CD8-positive, alpha-beta memory T cell (primary cell): ENCODE results near the gene SOWAHA. TPM values are rescaled to one million over a fixed set of nuclear protein-coding genes. Genes with fewer than 3 reads are reported as not detected.

Experiments used
- CTCF ChIA-PET: fragments of 350-600 bp; sonication (Branson Sonifier 250); formaldehyde crosslinking; loops from one replicate; lab custom pipeline; 2021; ENCODE audit warnings: antibody characterized with exemption; lab: Charles Lee
- POLR2A ChIA-PET: fragments of 350-600 bp; sonication (Branson Sonifier 250); formaldehyde crosslinking; loops from one replicate; lab custom pipeline; 2021; ENCODE audit warnings: antibody characterized with exemption; lab: Charles Lee
- DNase-seq, 5 donors: peaks; one replicate each; pipeline versions ENCODE4 v3.0.0 to v3.0.0-alpha.2; 2020 to 2022; ENCODE audit warnings: mixed read lengths in 1 of 5
- H3K27ac ChIP-seq: one replicate; pipeline ENCODE4 v1.7.0; 2013; ENCODE audit warnings: low read depth, mild to moderate bottlenecking, low read length, moderate library complexity
- H3K27me3 ChIP-seq: 2 replicates; pipeline ENCODE4 v1.7.0; 2013; ENCODE audit warnings: low read length, mild to moderate bottlenecking; ENCODE audit not compliant: insufficient read depth, poor library complexity, severe bottlenecking
- H3K36me3 ChIP-seq: 2 replicates; pipeline ENCODE4 v1.7.0; 2013; ENCODE audit warnings: mild to moderate bottlenecking, low read length, moderate library complexity; ENCODE audit not compliant: insufficient read depth
- H3K4me1 ChIP-seq: 2 replicates; pipeline ENCODE4 v1.7.0; 2013; ENCODE audit warnings: mild to moderate bottlenecking, low read length, moderate library complexity; ENCODE audit not compliant: insufficient read depth
- H3K4me3 ChIP-seq: 2 replicates; pipeline ENCODE4 v1.7.0; 2013; ENCODE audit warnings: mild to moderate bottlenecking, low read length
- H3K9me3 ChIP-seq: 2 replicates; pipeline ENCODE4 v1.7.0; 2013; ENCODE audit warnings: mild to moderate bottlenecking, low read length
- H3K27ac Mint-ChIP-seq, 8 donors: one replicate each; pipeline ENCODE4 v1.8.0; 2020 to 2021; ENCODE audit warnings: mixed read lengths in 8 of 8, mild to moderate bottlenecking in 6 of 8, inconsistent platforms in 3 of 8, moderate library complexity in 3 of 8
- H3K27me3 Mint-ChIP-seq, 2 donors: one replicate each; pipeline ENCODE4 v1.8.0; 2020 to 2021; ENCODE audit warnings: mixed read lengths in 2 of 2, mild to moderate bottlenecking in 1 of 2, moderate library complexity in 1 of 2
- H3K36me3 Mint-ChIP-seq, 3 donors: one replicate each; pipeline ENCODE4 v1.8.0; 2020 to 2021; ENCODE audit warnings: mixed read lengths in 3 of 3, inconsistent platforms in 1 of 3, mild to moderate bottlenecking in 1 of 3
- H3K4me1 Mint-ChIP-seq, 3 donors: one replicate each; pipeline ENCODE4 v1.8.0; 2020 to 2021; ENCODE audit warnings: mixed read lengths in 3 of 3, inconsistent platforms in 1 of 3, mild to moderate bottlenecking in 1 of 3
- H3K4me3 Mint-ChIP-seq, 7 donors: one replicate each; pipeline ENCODE4 v1.8.0; 2020 to 2021; ENCODE audit warnings: mixed read lengths in 7 of 7, mild to moderate bottlenecking in 6 of 7, moderate library complexity in 4 of 7, inconsistent platforms in 2 of 7
- H3K9me3 Mint-ChIP-seq, 5 donors: one replicate each; pipeline ENCODE4 v1.8.0; 2020 to 2022; ENCODE audit warnings: mixed read lengths in 5 of 5, mild to moderate bottlenecking in 3 of 5, moderate library complexity in 2 of 5, inconsistent platforms in 1 of 5
- polyA plus RNA-seq: library from polyadenylated mRNA; unstranded; fragments of 300-500 nt; fragmentation: Illumina TruSeq; gene quantifications from one replicate; pipeline ENCODE4 v1.2.3, GENCODE V29; 2021
- total RNA-seq, 2 experiments: library from RNA; stranded (reverse); gene quantifications; one replicate each; pipeline ENCODE4 v1.2.3, GENCODE V29; 2021

Gene SOWAHA
- total and polyA plus RNA-seq, 3 experiments from 2014 or later: 0.07 TPM; not detected in 2

- Histone ChIP-seq H3K36me3 (no peaks in the 10 kb centered on the region), H3K4me3 (no peak overlapping the region), H3K9me3 (no peaks in the 10 kb centered on the region), H3K4me1 (no peaks in the 10 kb centered on the region), H3K27me3 (no peaks in the 10 kb centered on the region), H3K27ac (no peak overlapping the region)
- peaks cover 0 to 10% (median 0%) of the 10 kb centered on the region in 3 donors for H3K36me3 Mint-ChIP-seq
- peak overlapping the region in 1 of 7 donors; percentile 38 for H3K4me3 Mint-ChIP-seq
- no peaks in the 10 kb centered on the region for H3K27me3 Mint-ChIP-seq
- H3K9me3 Mint-ChIP-seq: no peaks in the 10 kb centered on the region
- peak in 1 of 5 donors; percentile 17 for DNase-seq
- CTCF ChIA-PET: no interaction called here
- POLR2A ChIA-PET: no interaction called here
- peaks cover 0 to 2% (median 2%) of the 10 kb centered on the region in 3 donors for H3K4me1 Mint-ChIP-seq
- no peak overlapping the region for H3K27ac Mint-ChIP-seq
Measured at GRCh38 chr5:132768485-132768868, 44.6 kb upstream of the SOWAHA start.

- Mint-ChIP-seq H3K27ac (no peak overlapping the region), H3K4me3 (peak overlapping the region in 1 of 7 donors; percentile 49), H3K9me3 (no peaks in the 10 kb centered on the region), H3K36me3 (no peaks in the 10 kb centered on the region), H3K4me1 (peaks cover 5 to 16% (median 5%) of the 10 kb centered on the region in 3 donors), H3K27me3 (no peaks in the 10 kb centered on the region)
- CTCF ChIA-PET: interaction anchor here (0.7 kb wide), 1 partner anchor 50 kb away, joined by 3 read pairs; no protein-coding TSS in a partner anchor
- no peaks in the 10 kb centered on the region for H3K9me3 ChIP-seq
- peak in 1 of 5 donors; percentile 21 for DNase-seq
- no peaks in the 10 kb centered on the region for H3K4me1 ChIP-seq
- POLR2A ChIA-PET: no interaction called here
- H3K36me3 ChIP-seq: no peaks in the 10 kb centered on the region
- no peaks in the 10 kb centered on the region for H3K27me3 ChIP-seq
- H3K4me3 ChIP-seq: no peak overlapping the region
- H3K27ac ChIP-seq: no peak overlapping the region
Measured at GRCh38 chr5:132770476-132771159, 42.5 kb upstream of the SOWAHA start.

- Histone ChIP-seq H3K27me3 (no peaks in the 10 kb centered on the region), H3K27ac (no peak overlapping the region), H3K4me3 (no peak overlapping the region), H3K36me3 (no peaks in the 10 kb centered on the region), H3K9me3 (no peaks in the 10 kb centered on the region), H3K4me1 (peaks cover 5% of the 10 kb centered on the region)
- Mint-ChIP-seq H3K4me1 (peaks cover 9 to 23% (median 11%) of the 10 kb centered on the region in 3 donors), H3K27me3 (no peaks in the 10 kb centered on the region), H3K4me3 (peak overlapping the region in 1 of 7 donors; percentile 49), H3K9me3 (no peaks in the 10 kb centered on the region), H3K36me3 (no peaks in the 10 kb centered on the region), H3K27ac (peak overlapping the region in 2 of 8 donors; percentile 17 to 78)
- DNase-seq: peak in 1 of 5 donors; percentile 39
- ChIA-PET CTCF (interaction anchor here (0.7 kb wide), 1 partner anchor 49 kb away, joined by 3 read pairs; no protein-coding TSS in a partner anchor), POLR2A (no interaction called here)
Measured at GRCh38 chr5:132771503-132771998, 41.6 kb upstream of the SOWAHA start.

- Histone ChIP-seq H3K4me3 (no peak overlapping the region), H3K9me3 (no peaks in the 10 kb centered on the region), H3K27ac (no peak overlapping the region), H3K36me3 (no peaks in the 10 kb centered on the region), H3K4me1 (peaks cover 7% of the 10 kb centered on the region), H3K27me3 (no peaks in the 10 kb centered on the region)
- peaks cover 7 to 23% (median 11%) of the 10 kb centered on the region in 3 donors for H3K4me1 Mint-ChIP-seq
- H3K4me3 Mint-ChIP-seq: peak overlapping the region in 1 of 7 donors; percentile 13
- H3K36me3 Mint-ChIP-seq: no peaks in the 10 kb centered on the region
- ChIA-PET POLR2A (no interaction called here), CTCF (no interaction called here)
- H3K27ac Mint-ChIP-seq: peak overlapping the region in 2 of 8 donors; percentile 14 to 22
- peak in 1 of 5 donors; percentile 33 for DNase-seq
- no peaks in the 10 kb centered on the region for H3K27me3 Mint-ChIP-seq
- no peaks in the 10 kb centered on the region for H3K9me3 Mint-ChIP-seq
Measured at GRCh38 chr5:132772291-132773070, 40.6 kb upstream of the SOWAHA start.

GRCh38 chr5:132773114-132773513, 40.0 kb upstream of the SOWAHA start:
- Histone ChIP-seq H3K27me3 (no peaks in the 10 kb centered on the region), H3K9me3 (no peaks in the 10 kb centered on the region), H3K4me1 (peaks cover 13% of the 10 kb centered on the region), H3K36me3 (no peaks in the 10 kb centered on the region), H3K4me3 (no peak overlapping the region), H3K27ac (no peak overlapping the region)
- Mint-ChIP-seq H3K9me3 (no peaks in the 10 kb centered on the region), H3K36me3 (no peaks in the 10 kb centered on the region), H3K4me3 (no peak overlapping the region), H3K27me3 (no peaks in the 10 kb centered on the region), H3K4me1 (peaks cover 11 to 28% (median 16%) of the 10 kb centered on the region in 3 donors), H3K27ac (peak overlapping the region in 1 of 8 donors; percentile 43)
- CTCF ChIA-PET: interaction anchor here (1.0 kb wide), 1 partner anchor 26 kb away, joined by 3 read pairs; the partner anchor contains the start of gene CCNI2
- DNase-seq: peak in 1 of 5 donors; percentile 38
- POLR2A ChIA-PET: no interaction called here

- Mint-ChIP-seq H3K27ac (peak overlapping the region in 2 of 8 donors; percentile 43 to 75), H3K9me3 (no peaks in the 10 kb centered on the region), H3K4me3 (peak overlapping the region in 3 of 7 donors; percentile 9 to 27 (median 17)), H3K27me3 (no peaks in the 10 kb centered on the region), H3K4me1 (peaks cover 15 to 32% (median 20%) of the 10 kb centered on the region in 3 donors), H3K36me3 (no peaks in the 10 kb centered on the region)
- Histone ChIP-seq H3K36me3 (no peaks in the 10 kb centered on the region), H3K9me3 (no peaks in the 10 kb centered on the region), H3K27me3 (no peaks in the 10 kb centered on the region), H3K27ac (peak overlapping the region; percentile 6), H3K4me3 (no peak overlapping the region), H3K4me1 (peaks cover 15% of the 10 kb centered on the region)
- ChIA-PET CTCF (interaction anchor here (1.0 to 1.5 kb wide), 2 partner anchors 26 to 46 kb away, joined by 3 read pairs; partner anchors contain the start of gene CCNI2), POLR2A (no interaction called here)
- peak in 1 of 5 donors; percentile 16 for DNase-seq
Measured at GRCh38 chr5:132773601-132774355, 39.3 kb upstream of the SOWAHA start.

- Histone ChIP-seq H3K27me3 (no peaks in the 10 kb centered on the region), H3K4me3 (no peak overlapping the region), H3K4me1 (peaks cover 15% of the 10 kb centered on the region), H3K9me3 (no peaks in the 10 kb centered on the region), H3K27ac (peak overlapping the region; percentile 17), H3K36me3 (no peaks in the 10 kb centered on the region)
- no peaks in the 10 kb centered on the region for H3K27me3 Mint-ChIP-seq
- ChIA-PET CTCF (interaction anchor here (1.5 kb wide), 1 partner anchor 46 kb away, joined by 3 read pairs; no protein-coding TSS in a partner anchor), POLR2A (no interaction called here)
- H3K4me1 Mint-ChIP-seq: peaks cover 15 to 35% (median 20%) of the 10 kb centered on the region in 3 donors
- H3K36me3 Mint-ChIP-seq: no peaks in the 10 kb centered on the region
- no peaks in the 10 kb centered on the region for H3K9me3 Mint-ChIP-seq
- H3K4me3 Mint-ChIP-seq: peak overlapping the region in 1 of 7 donors; percentile 67
- DNase-seq: no peak
- no peak overlapping the region for H3K27ac Mint-ChIP-seq
Measured at GRCh38 chr5:132774406-132774805, 38.7 kb upstream of the SOWAHA start.
